ENCODE data around the gene EIF3B.

EIF3B gene

DNA sequence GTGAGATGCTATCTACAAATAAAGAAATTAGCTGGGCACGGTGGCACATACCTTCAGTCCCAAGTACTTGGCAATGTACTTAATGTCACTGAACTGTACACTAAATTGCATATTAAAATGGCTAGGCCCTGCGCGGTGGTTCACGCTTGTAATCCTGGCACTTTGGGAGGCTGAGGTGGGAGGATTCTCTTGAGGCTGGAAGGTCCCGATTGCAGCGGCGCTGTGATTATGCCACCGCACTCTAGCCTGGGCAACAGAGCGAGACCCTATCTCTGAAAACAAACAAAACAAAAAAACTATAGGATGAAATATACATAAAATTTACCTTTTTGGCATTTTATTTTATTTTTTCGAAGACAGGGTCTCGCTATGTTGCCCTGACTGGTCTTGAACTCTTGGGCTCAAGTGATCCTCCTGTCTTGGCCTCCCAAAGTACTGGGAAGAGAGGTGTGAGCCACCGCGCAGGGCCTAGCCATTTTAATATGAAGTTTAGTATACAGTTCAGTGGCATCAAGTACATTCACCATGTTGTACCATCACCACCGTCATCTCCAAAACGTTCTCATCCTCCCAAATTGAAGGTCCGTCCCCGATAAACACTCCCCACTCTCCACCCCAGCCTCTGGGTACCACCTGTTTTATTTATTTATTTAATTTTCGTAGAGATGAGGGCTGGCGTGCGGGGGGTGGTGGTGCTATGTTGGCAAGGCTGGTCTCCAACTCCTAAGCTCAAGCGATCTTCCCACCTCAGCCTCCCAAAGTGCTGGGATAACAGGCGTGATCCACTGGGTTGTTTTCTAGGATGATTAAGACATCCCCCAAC, 1.3 kb upstream of the EIF3B start:
- Histone ChIP-seq H3K4me2 (peak overlapping the region; percentile 80), H4K20me1 (ENCODE audit: insufficient read depth) (peaks cover 25% of the 10 kb centered on the region), H2AFZ (ENCODE audit: low read depth) (peak overlapping the region; percentile 78), H3K4me1 (ENCODE audit: low read depth, poor library complexity, severe bottlenecking) (peaks cover 28% of the 10 kb centered on the region), H3K79me2 (ENCODE audit: insufficient read depth, low read depth) (peaks cover 47% of the 10 kb centered on the region), H3K27me3 (ENCODE audit: insufficient read depth, low read depth) (no peaks in the 10 kb centered on the region), H3K27ac (peak overlapping the region; percentile 94), H3K36me3 (ENCODE audit: insufficient read depth) (peaks cover 3% of the 10 kb centered on the region; the same call in 1 of the 2 replicates), H3K4me3 (IDR thresholded peaks at IDR 0.05; ENCODE audit: insufficient read depth, low read depth, low read length) (no peak overlapping the region), H3K9ac (peak overlapping the region; percentile 98)
- TF ChIP-seq, protein P1, sequence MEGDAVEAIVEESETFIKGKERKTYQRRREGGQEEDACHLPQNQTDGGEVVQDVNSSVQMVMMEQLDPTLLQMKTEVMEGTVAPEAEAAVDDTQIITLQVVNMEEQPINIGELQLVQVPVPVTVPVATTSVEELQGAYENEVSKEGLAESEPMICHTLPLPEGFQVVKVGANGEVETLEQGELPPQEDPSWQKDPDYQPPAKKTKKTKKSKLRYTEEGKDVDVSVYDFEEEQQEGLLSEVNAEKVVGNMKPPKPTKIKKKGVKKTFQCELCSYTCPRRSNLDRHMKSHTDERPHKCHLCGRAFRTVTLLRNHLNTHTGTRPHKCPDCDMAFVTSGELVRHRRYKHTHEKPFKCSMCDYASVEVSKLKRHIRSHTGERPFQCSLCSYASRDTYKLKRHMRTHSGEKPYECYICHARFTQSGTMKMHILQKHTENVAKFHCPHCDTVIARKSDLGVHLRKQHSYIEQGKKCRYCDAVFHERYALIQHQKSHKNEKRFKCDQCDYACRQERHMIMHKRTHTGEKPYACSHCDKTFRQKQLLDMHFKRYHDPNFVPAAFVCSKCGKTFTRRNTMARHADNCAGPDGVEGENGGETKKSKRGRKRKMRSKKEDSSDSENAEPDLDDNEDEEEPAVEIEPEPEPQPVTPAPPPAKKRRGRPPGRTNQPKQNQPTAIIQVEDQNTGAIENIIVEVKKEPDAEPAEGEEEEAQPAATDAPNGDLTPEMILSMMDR (conservative IDR thresholded peaks at IDR 0.05; ENCODE audit: low read depth, low read length): no peak

- TF ChIP-seq, protein P1 (conservative IDR thresholded peaks at IDR 0.05; ENCODE audit: low read depth, low read length): no peak
- peaks cover 7% of the 10 kb centered on the region; the same call in 1 of the 2 replicates for H3K36me3 ChIP-seq (ENCODE audit: insufficient read depth)
- H4K20me1 ChIP-seq (ENCODE audit: insufficient read depth): peaks cover 30% of the 10 kb centered on the region
- no peak overlapping the region for H3K4me3 ChIP-seq (IDR thresholded peaks at IDR 0.05; ENCODE audit: insufficient read depth, low read depth, low read length)
- peak overlapping the region; percentile 80; the same call in 1 of the 2 replicates for H3K4me2 ChIP-seq
- H2AFZ ChIP-seq (ENCODE audit: low read depth): peak overlapping the region; percentile 78
- H3K79me2 ChIP-seq (ENCODE audit: insufficient read depth, low read depth): peaks cover 52% of the 10 kb centered on the region
- H3K27ac ChIP-seq: peak overlapping the region; percentile 94
- peak overlapping the region; percentile 98 for H3K9ac ChIP-seq
- H3K4me1 ChIP-seq (ENCODE audit: low read depth, poor library complexity, severe bottlenecking): peaks cover 34% of the 10 kb centered on the region
- no peaks in the 10 kb centered on the region for H3K27me3 ChIP-seq (ENCODE audit: insufficient read depth, low read depth)
Observed at GRCh38 chr7:2353936-2354185, 766 bp upstream of the EIF3B start.

GRCh38 chr7:2354939-2355704, 495 bp downstream of the EIF3B start:
- H3K79me2 ChIP-seq (ENCODE audit: insufficient read depth, low read depth): peaks cover 65% of the 10 kb centered on the region
- H3K4me3 ChIP-seq (IDR thresholded peaks at IDR 0.05; ENCODE audit: insufficient read depth, low read depth, low read length): no peak overlapping the region
- H2AFZ ChIP-seq (ENCODE audit: low read depth): 0 out of 2 replicates have a peak overlapping the region, but pooled peaks have one; percentile 3
- H3K27me3 ChIP-seq (ENCODE audit: insufficient read depth, low read depth): no peaks in the 10 kb centered on the region
- H3K4me1 ChIP-seq (ENCODE audit: low read depth, poor library complexity, severe bottlenecking): peaks cover 38% of the 10 kb centered on the region
- TF ChIP-seq, protein P1 (conservative IDR thresholded peaks at IDR 0.05; ENCODE audit: low read depth, low read length): no peak
- peaks cover 43% of the 10 kb centered on the region for H4K20me1 ChIP-seq (ENCODE audit: insufficient read depth)
- peaks cover 7% of the 10 kb centered on the region; the same call in 1 of the 2 replicates for H3K36me3 ChIP-seq (ENCODE audit: insufficient read depth)
- peak overlapping the region; percentile 98 for H3K9ac ChIP-seq
- H3K4me2 ChIP-seq: peak overlapping the region; percentile 64
- H3K27ac ChIP-seq: peak overlapping the region; percentile 94

DNA sequence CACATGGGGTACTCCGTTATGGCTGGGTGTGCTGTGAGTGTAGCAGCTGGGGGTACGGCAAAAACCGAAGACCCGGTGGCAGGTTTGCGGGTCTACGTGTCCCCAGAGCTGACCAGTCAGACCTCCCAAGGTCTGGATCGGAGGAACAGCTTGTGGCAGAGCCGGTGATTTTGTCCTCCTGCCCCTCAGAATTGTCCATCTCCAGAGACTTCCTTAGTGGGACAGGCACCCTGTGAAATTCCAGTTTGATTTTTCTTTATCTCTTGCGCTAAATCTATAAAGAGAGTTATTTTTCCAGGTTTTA, 1.0 kb downstream of the EIF3B start:
- Histone ChIP-seq H3K9ac (peak overlapping the region; percentile 98), H3K36me3 (ENCODE audit: insufficient read depth) (peaks cover 7% of the 10 kb centered on the region; the same call in 1 of the 2 replicates), H3K27ac (peak overlapping the region; percentile 94), H3K79me2 (ENCODE audit: insufficient read depth, low read depth) (peaks cover 70% of the 10 kb centered on the region), H3K4me3 (IDR thresholded peaks at IDR 0.05; ENCODE audit: insufficient read depth, low read depth, low read length) (no peak overlapping the region), H3K4me2 (peak overlapping the region; percentile 64), H3K4me1 (ENCODE audit: low read depth, poor library complexity, severe bottlenecking) (peaks cover 38% of the 10 kb centered on the region), H2AFZ (ENCODE audit: low read depth) (no peak overlapping the region), H4K20me1 (ENCODE audit: insufficient read depth) (peaks cover 48% of the 10 kb centered on the region), H3K27me3 (ENCODE audit: insufficient read depth, low read depth) (no peaks in the 10 kb centered on the region)
- TF ChIP-seq, protein P1 (conservative IDR thresholded peaks at IDR 0.05; ENCODE audit: low read depth, low read length): no peak

Measured in KMS-11 (cell line).